AG04449 (cell line): Measurements from ENCODE around the gene TLE1.
"Not testable (repeated sequence)": the region's sequence is repeated elsewhere in the genome, so short reads cannot be mapped to it uniquely, and the experiment has no call there.

ENCODE experiments used
- CTCF ChIA-PET: fragments of 350-600 bp; formaldehyde crosslinking; extraction: SDS; loops from one replicate; lab custom pipeline; 2021; ENCODE audit warnings: antibody characterized with exemption; lab: Yijun Ruan, JAX
- POLR2A ChIA-PET: fragments of 400-600, 350-600 bp; formaldehyde crosslinking; extraction: SDS; loops from one replicate; lab custom pipeline; 2020; ENCODE audit warnings: antibody characterized with exemption, inconsistent platforms; lab: Yijun Ruan, JAX
- DNase-seq: peaks from one replicate; pipeline ENCODE4 v3.0.0-alpha.2; 2010; ENCODE audit warnings: low read depth, low spot score
- H3K4me3 ChIP-seq: 2 replicates; pipeline ENCODE4 v1.5.1; 2011; ENCODE audit warnings: low read depth, mild to moderate bottlenecking, control low read depth, low read length
- CTCF ChIP-seq: IDR thresholded peaks from one replicate; pipeline ENCODE4 v1.5.1; 2011; ENCODE audit warnings: mild to moderate bottlenecking, moderate library complexity, low read length, control low read depth, inconsistent platforms; ENCODE audit not compliant: insufficient read depth; ENCODE audit errors: missing control alignments

Gene TLE1

GRCh38 chr9:81598811-81599210, 90.5 kb downstream of the TLE1 start:
- DNase-seq, result no peak
- POLR2A ChIA-PET, result no interaction called here
- TF ChIP-seq CTCF, result no peak
- H3K4me3 ChIP-seq, result no peak overlapping the region
- CTCF ChIA-PET, result interaction anchor here (0.9 kb wide), 1 partner anchor 33 kb away, joined by 5 read pairs; no protein-coding TSS in a partner anchor

- H3K4me3 ChIP-seq, result no peak overlapping the region
- POLR2A ChIA-PET, result no interaction called here
- DNase-seq, result no peak
- CTCF ChIA-PET, result interaction anchor here (0.9 kb wide), 1 partner anchor 34 kb away, joined by 5 read pairs; no protein-coding TSS in a partner anchor
- no peak for TF ChIP-seq CTCF
Measured at GRCh38 chr9:81598123-81598497, 91.2 kb downstream of the TLE1 start.

- no peak for TF ChIP-seq CTCF
- H3K4me3 ChIP-seq, result no peak overlapping the region
- ChIA-PET POLR2A (no interaction called here), CTCF (interaction anchor here (0.9 kb wide), 1 partner anchor 34 kb away, joined by 5 read pairs; no protein-coding TSS in a partner anchor)
- no peak for DNase-seq
Measured at GRCh38 chr9:81597419-81598122, 91.8 kb downstream of the TLE1 start.

GRCh38 chr9:81596679-81597418, 92.5 kb downstream of the TLE1 start:
- H3K4me3 ChIP-seq, result no peak overlapping the region
- DNase-seq, result no peak
- POLR2A ChIA-PET, result no interaction called here
- no peak for TF ChIP-seq CTCF
- CTCF ChIA-PET, result no interaction called here

GRCh38 chr9:81595887-81596543, 93.3 kb downstream of the TLE1 start:
- no peak overlapping the region for H3K4me3 ChIP-seq
- TF ChIP-seq CTCF, result no peak
- ChIA-PET CTCF (no interaction called here), POLR2A (no interaction called here)
- DNase-seq, result no peak

GRCh38 chr9:81595293-81595692, 94.1 kb downstream of the TLE1 start:
- CTCF ChIA-PET, POLR2A ChIA-PET, DNase-seq, H3K4me3 ChIP-seq: not testable (repeated sequence)
